Measurements from ENCODE around the gene GNB1. TPM values are rescaled to one million over a fixed set of nuclear protein-coding genes. Genes with fewer than 3 reads are reported as not detected.

GNB1 gene
- total RNA-seq, 1 donor from 2014 or later, result 257 TPM

GRCh38 chr1:1782399-1783221, 108.3 kb downstream of the GNB1 start:
- TF ChIP-seq CTCF (IDR thresholded peaks at IDR 0.05; ENCODE audit: insufficient read depth, low read length, poor library complexity, severe bottlenecking), result no peak
- Histone ChIP-seq H3K27me3 (ENCODE audit: control insufficient read depth, insufficient read depth, low read length) (no peaks in the 10 kb centered on the region), H3K4me3 (ENCODE audit: low read depth, low read length) (no peak overlapping the region), H3K36me3 (ENCODE audit: control insufficient read depth, insufficient read depth, low read length) (peaks cover 2% of the 10 kb centered on the region)
- DNase-seq (ENCODE audit: low read depth), result no peak

GRCh38 chr1:1781526-1781903, 109.4 kb downstream of the GNB1 start:
- Histone ChIP-seq H3K27me3 (ENCODE audit: control insufficient read depth, insufficient read depth, low read length) (no peaks in the 10 kb centered on the region), H3K4me3 (ENCODE audit: low read depth, low read length) (no peak overlapping the region), H3K36me3 (ENCODE audit: control insufficient read depth, insufficient read depth, low read length) (peaks cover 1% of the 10 kb centered on the region)
- no peak for TF ChIP-seq CTCF (IDR thresholded peaks at IDR 0.05; ENCODE audit: insufficient read depth, low read length, poor library complexity, severe bottlenecking)
- no peak for DNase-seq (ENCODE audit: low read depth)

- DNase-seq (ENCODE audit: low read depth), result no peak
- Histone ChIP-seq H3K4me3 (ENCODE audit: low read depth, low read length) (no peak overlapping the region), H3K36me3 (ENCODE audit: control insufficient read depth, insufficient read depth, low read length) (no peaks in the 10 kb centered on the region), H3K27me3 (ENCODE audit: control insufficient read depth, insufficient read depth, low read length) (no peaks in the 10 kb centered on the region)
- no peak for TF ChIP-seq CTCF (IDR thresholded peaks at IDR 0.05; ENCODE audit: insufficient read depth, low read length, poor library complexity, severe bottlenecking)
These were observed 110.0 kb downstream of the GNB1 start for GRCh38 chr1:1780598-1781525.

GRCh38 chr1:1779691-1780597, 110.9 kb downstream of the GNB1 start:
- Histone ChIP-seq H3K4me3 (ENCODE audit: low read depth, low read length) (no peak overlapping the region), H3K36me3 (ENCODE audit: control insufficient read depth, insufficient read depth, low read length) (no peaks in the 10 kb centered on the region), H3K27me3 (ENCODE audit: control insufficient read depth, insufficient read depth, low read length) (no peaks in the 10 kb centered on the region)
- TF ChIP-seq CTCF (IDR thresholded peaks at IDR 0.05; ENCODE audit: insufficient read depth, low read length, poor library complexity, severe bottlenecking), result no peak
- no peak for DNase-seq (ENCODE audit: low read depth)

- TF ChIP-seq CTCF (IDR thresholded peaks at IDR 0.05; ENCODE audit: insufficient read depth, low read length, poor library complexity, severe bottlenecking), result no peak
- Histone ChIP-seq H3K4me3 (ENCODE audit: low read depth, low read length) (peak overlapping the region; percentile 94), H3K36me3 (ENCODE audit: control insufficient read depth, insufficient read depth, low read length) (no peaks in the 10 kb centered on the region), H3K27me3 (ENCODE audit: control insufficient read depth, insufficient read depth, low read length) (no peaks in the 10 kb centered on the region)
- DNase-seq (ENCODE audit: low read depth), result no peak
These were observed 111.6 kb downstream of the GNB1 start for GRCh38 chr1:1779320-1779675.

Data from kidney epithelial cell (primary cell).